HL-60 (cell line): ENCODE data around the gene UBE2Q2.

ENCODE experiments used
- DNase-seq, 2 experiments: peaks; one replicate each; pipeline ENCODE4 v3.0.0-alpha.2; 2010 to 2020; ENCODE audit warnings: low read depth in 1 of 2, low spot score in 1 of 2
- H3K27ac ChIP-seq: fragments of 250-450 bp; sonication (Bioruptor Pico); replicated peaks from 2 replicates; pipeline ENCODE4 v1.5.1; 2020; ENCODE audit warnings: mild to moderate bottlenecking, moderate library complexity
- H3K27me3 ChIP-seq: fragments of 250-450 bp; sonication (Bioruptor Pico); 2 replicates; pipeline ENCODE4 v1.5.1; 2021; ENCODE audit warnings: mild to moderate bottlenecking, moderate library complexity; ENCODE audit not compliant: insufficient read depth, poor library complexity, severe bottlenecking
- H3K4me3 ChIP-seq: replicated peaks from 2 replicates; pipeline ENCODE4 v1.5.1; 2011; ENCODE audit warnings: mild to moderate bottlenecking, control low read depth, low read length; ENCODE audit not compliant: insufficient read depth
- CTCF ChIP-seq: IDR thresholded peaks from one replicate; pipeline ENCODE4 v1.5.1; 2011; ENCODE audit warnings: low read length, control low read depth, inconsistent platforms; ENCODE audit not compliant: insufficient read depth
- GABPA ChIP-seq: IDR thresholded peaks from 2 replicates; pipeline ENCODE4 v1.6.1; 2012; ENCODE audit warnings: low read depth
- POLR2AphosphoS5 ChIP-seq: IDR thresholded peaks from 2 replicates; pipeline ENCODE4 v1.6.1; 2012; ENCODE audit warnings: low read depth
- SPI1 ChIP-seq: IDR thresholded peaks from 2 replicates; pipeline ENCODE4 v1.6.1; 2012; ENCODE audit warnings: low read depth, mild to moderate bottlenecking, borderline replicate concordance
- TF ChIP-seq, protein P1 (sequence below): IDR thresholded peaks from 2 replicates; pipeline ENCODE4 v1.6.1; 2012; ENCODE audit warnings: low read depth; ENCODE audit not compliant: insufficient replicate concordance

Gene UBE2Q2

DNA sequence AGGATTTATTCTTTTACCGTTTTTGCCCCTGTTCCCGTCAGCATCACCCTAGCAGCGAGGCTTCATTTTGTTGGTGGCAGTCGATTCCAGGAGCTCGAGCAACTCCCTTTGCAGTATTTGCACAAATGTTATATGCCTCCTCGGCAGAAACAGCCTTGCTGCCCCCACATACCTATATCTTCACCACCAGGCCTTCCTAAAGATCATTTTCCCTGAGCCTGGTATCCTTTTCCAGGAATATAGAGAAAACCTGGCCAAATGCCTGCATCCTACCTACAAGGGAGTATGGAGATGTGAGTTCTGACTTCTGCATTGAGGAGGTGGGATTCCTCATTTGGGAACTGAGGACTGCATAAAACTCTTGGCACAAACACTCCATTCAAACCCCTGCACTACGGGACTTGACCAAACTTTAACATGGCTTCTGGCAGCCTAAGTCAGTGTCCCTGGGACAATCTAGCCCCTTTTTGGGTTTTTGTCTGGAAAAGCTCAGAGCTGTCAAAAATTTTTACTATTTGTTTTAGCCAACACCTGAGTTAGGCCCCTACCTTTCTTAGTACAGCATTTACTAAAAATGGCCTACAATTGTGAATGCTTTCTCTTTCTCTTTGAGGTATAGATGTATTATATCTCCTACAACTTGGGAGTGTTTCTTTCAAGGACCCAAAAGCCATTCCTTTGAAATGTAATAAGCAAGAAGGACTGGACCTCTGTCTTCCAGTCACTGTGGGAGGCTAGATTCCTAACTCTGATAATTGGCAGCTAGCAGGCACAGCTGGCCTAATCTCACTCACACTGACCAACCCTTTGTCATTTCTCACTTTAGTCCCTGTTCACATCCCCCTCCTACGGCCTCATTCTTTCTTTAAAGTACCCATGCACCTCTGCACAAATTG lies 12.1 kb upstream of the UBE2Q2 start:
- no peak overlapping the region for H3K27ac ChIP-seq
- TF ChIP-seq, protein P1, sequence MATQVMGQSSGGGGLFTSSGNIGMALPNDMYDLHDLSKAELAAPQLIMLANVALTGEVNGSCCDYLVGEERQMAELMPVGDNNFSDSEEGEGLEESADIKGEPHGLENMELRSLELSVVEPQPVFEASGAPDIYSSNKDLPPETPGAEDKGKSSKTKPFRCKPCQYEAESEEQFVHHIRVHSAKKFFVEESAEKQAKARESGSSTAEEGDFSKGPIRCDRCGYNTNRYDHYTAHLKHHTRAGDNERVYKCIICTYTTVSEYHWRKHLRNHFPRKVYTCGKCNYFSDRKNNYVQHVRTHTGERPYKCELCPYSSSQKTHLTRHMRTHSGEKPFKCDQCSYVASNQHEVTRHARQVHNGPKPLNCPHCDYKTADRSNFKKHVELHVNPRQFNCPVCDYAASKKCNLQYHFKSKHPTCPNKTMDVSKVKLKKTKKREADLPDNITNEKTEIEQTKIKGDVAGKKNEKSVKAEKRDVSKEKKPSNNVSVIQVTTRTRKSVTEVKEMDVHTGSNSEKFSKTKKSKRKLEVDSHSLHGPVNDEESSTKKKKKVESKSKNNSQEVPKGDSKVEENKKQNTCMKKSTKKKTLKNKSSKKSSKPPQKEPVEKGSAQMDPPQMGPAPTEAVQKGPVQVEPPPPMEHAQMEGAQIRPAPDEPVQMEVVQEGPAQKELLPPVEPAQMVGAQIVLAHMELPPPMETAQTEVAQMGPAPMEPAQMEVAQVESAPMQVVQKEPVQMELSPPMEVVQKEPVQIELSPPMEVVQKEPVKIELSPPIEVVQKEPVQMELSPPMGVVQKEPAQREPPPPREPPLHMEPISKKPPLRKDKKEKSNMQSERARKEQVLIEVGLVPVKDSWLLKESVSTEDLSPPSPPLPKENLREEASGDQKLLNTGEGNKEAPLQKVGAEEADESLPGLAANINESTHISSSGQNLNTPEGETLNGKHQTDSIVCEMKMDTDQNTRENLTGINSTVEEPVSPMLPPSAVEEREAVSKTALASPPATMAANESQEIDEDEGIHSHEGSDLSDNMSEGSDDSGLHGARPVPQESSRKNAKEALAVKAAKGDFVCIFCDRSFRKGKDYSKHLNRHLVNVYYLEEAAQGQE = no peak
- TF ChIP-seq POLR2AphosphoS5 = no peak
- no peak for TF ChIP-seq GABPA
- TF ChIP-seq CTCF = no peak
- TF ChIP-seq SPI1 = no peak
- H3K27me3 ChIP-seq = no peaks in the 10 kb centered on the region
- no peak for DNase-seq
- no peak overlapping the region for H3K4me3 ChIP-seq

GRCh38 chr15:75831806-75832102 lies 11.5 kb upstream of the UBE2Q2 start:
- no peak for TF ChIP-seq GABPA
- no peak for TF ChIP-seq CTCF
- TF ChIP-seq, protein P1 = no peak
- TF ChIP-seq SPI1 = no peak
- Histone ChIP-seq H3K4me3 (no peak overlapping the region), H3K27ac (no peak overlapping the region), H3K27me3 (no peaks in the 10 kb centered on the region)
- no peak for DNase-seq

- no peak for TF ChIP-seq CTCF
- no peak for TF ChIP-seq GABPA
- TF ChIP-seq SPI1 = no peak
- TF ChIP-seq POLR2AphosphoS5 = no peak
- TF ChIP-seq, protein P1 = no peak
- H3K27me3 ChIP-seq = no peaks in the 10 kb centered on the region
- DNase-seq = no peak
- no peak overlapping the region for H3K27ac ChIP-seq
- no peak overlapping the region for H3K4me3 ChIP-seq
Observed at GRCh38 chr15:75832114-75832513, 11.1 kb upstream of the UBE2Q2 start.
